ENCODE results near the gene PIAS2. TPM values are rescaled to one million over a fixed set of nuclear protein-coding genes. Genes with fewer than 3 reads are reported as not detected.

Gene PIAS2
- polyA plus RNA-seq, 1 donor (not counting 4 experiments of a cell fraction or from before 2014, with no cell fraction given): 11.4 TPM

- DNase-seq (ENCODE audit: low read depth, low spot score) (no peak), FAIRE-seq (no peak)
- Histone ChIP-seq H3K4me3 (ENCODE audit: control insufficient read depth in 2 of 3, extremely low read depth in 1 of 3, insufficient read depth in 2 of 3, low read depth in 1 of 3, low read length in 3 of 3) (no peak overlapping the region), H4K20me1 (ENCODE audit: control insufficient read depth, extremely low read depth, insufficient read depth, low read length) (no peaks in the 10 kb centered on the region), H3K4me2 (ENCODE audit: control insufficient read depth, extremely low read depth, insufficient read depth, low read depth, low read length) (no peak overlapping the region), H3K9me1 (ENCODE audit: control insufficient read depth, extremely low read depth, insufficient read depth, low read length) (no peaks in the 10 kb centered on the region), H3K79me2 (ENCODE audit: control insufficient read depth, insufficient read depth, low read length) (no peaks in the 10 kb centered on the region), H3K36me3 (ENCODE audit: control insufficient read depth in 2 of 2, extremely low read depth in 1 of 2, insufficient read depth in 2 of 2, low read length in 2 of 2) (no peaks in the 10 kb centered on the region), H3K27me3 (ENCODE audit: control insufficient read depth, extremely low read depth, insufficient read depth, low read length) (peaks cover 5% of the 10 kb centered on the region), H3K27ac (ENCODE audit: control insufficient read depth, insufficient read depth, low read length) (no peak overlapping the region), H2AFZ (ENCODE audit: control insufficient read depth, low read length) (no peak overlapping the region), H3K9ac (ENCODE audit: control insufficient read depth, extremely low read depth, insufficient read depth, low read length) (no peak overlapping the region), H3K9me3 (ENCODE audit: control insufficient read depth, low read depth, low read length) (no peaks in the 10 kb centered on the region), H3K4me1 (ENCODE audit: control insufficient read depth, extremely low read depth, insufficient read depth, low read length) (no peaks in the 10 kb centered on the region)
- TF ChIP-seq EZH2 (IDR thresholded peaks at IDR 0.05; ENCODE audit: low read length): no peak
- TF ChIP-seq CTCF (optimal IDR thresholded peaks at IDR 0.05 in 1 of 3, IDR thresholded peaks at IDR 0.05 in 1 of 3, conservative IDR thresholded peaks at IDR 0.05 in 1 of 3; ENCODE audit: extremely low read depth in 1 of 3, insufficient read depth in 2 of 3, low read length in 3 of 3): no peak
- dilution Hi-C loops (cut with MboI; ENCODE audit: extremely low pct_ligation_motif_present, low sequenced_read_pairs): no loop called here
These were observed 144.9 kb downstream of the PIAS2 start for GRCh38 chr18:46772357-46772756.

- TF ChIP-seq EZH2 (IDR thresholded peaks at IDR 0.05; ENCODE audit: low read length): no peak
- TF ChIP-seq CTCF (optimal IDR thresholded peaks at IDR 0.05 in 1 of 3, IDR thresholded peaks at IDR 0.05 in 1 of 3, conservative IDR thresholded peaks at IDR 0.05 in 1 of 3; ENCODE audit: extremely low read depth in 1 of 3, insufficient read depth in 2 of 3, low read length in 3 of 3): no peak
- Histone ChIP-seq H2AFZ (ENCODE audit: control insufficient read depth, low read length) (no peak overlapping the region), H3K9ac (ENCODE audit: control insufficient read depth, extremely low read depth, insufficient read depth, low read length) (no peak overlapping the region), H3K4me3 (ENCODE audit: control insufficient read depth in 2 of 3, extremely low read depth in 1 of 3, insufficient read depth in 2 of 3, low read depth in 1 of 3, low read length in 3 of 3) (no peak overlapping the region), H3K4me1 (ENCODE audit: control insufficient read depth, extremely low read depth, insufficient read depth, low read length) (no peaks in the 10 kb centered on the region), H3K9me3 (ENCODE audit: control insufficient read depth, low read depth, low read length) (no peaks in the 10 kb centered on the region), H3K79me2 (ENCODE audit: control insufficient read depth, insufficient read depth, low read length) (no peaks in the 10 kb centered on the region), H3K9me1 (ENCODE audit: control insufficient read depth, extremely low read depth, insufficient read depth, low read length) (no peaks in the 10 kb centered on the region), H3K36me3 (ENCODE audit: control insufficient read depth in 2 of 2, extremely low read depth in 1 of 2, insufficient read depth in 2 of 2, low read length in 2 of 2) (no peaks in the 10 kb centered on the region), H3K27ac (ENCODE audit: control insufficient read depth, insufficient read depth, low read length) (no peak overlapping the region), H3K27me3 (ENCODE audit: control insufficient read depth, extremely low read depth, insufficient read depth, low read length) (peaks cover 5% of the 10 kb centered on the region), H3K4me2 (ENCODE audit: control insufficient read depth, extremely low read depth, insufficient read depth, low read depth, low read length) (no peak overlapping the region), H4K20me1 (ENCODE audit: control insufficient read depth, extremely low read depth, insufficient read depth, low read length) (no peaks in the 10 kb centered on the region)
- FAIRE-seq (no peak), DNase-seq (ENCODE audit: low read depth, low spot score) (no peak)
- dilution Hi-C loops (cut with MboI; ENCODE audit: extremely low pct_ligation_motif_present, low sequenced_read_pairs): no loop called here
These were observed 146.2 kb downstream of the PIAS2 start for GRCh38 chr18:46771141-46771540.

Data from keratinocyte (primary cell).